Astrocyte of the spinal cord (primary cell): Measurements from ENCODE around the gene EGFLAM.

Source experiments
- DNase-seq: peaks from one replicate; pipeline ENCODE4 v3.0.0; 2011; ENCODE audit warnings: low read depth, low spot score
- H3K4me3 ChIP-seq: 2 replicates; pipeline ENCODE4 v1.5.1; 2011; ENCODE audit warnings: low read depth, mild to moderate bottlenecking, low read length, moderate library complexity
- CTCF ChIP-seq: IDR thresholded peaks from 2 replicates; pipeline ENCODE4 v1.5.1; 2012; ENCODE audit warnings: low read depth, mild to moderate bottlenecking, low read length, inconsistent platforms
- in situ Hi-C: cut with HindIII; loops from 2 replicates; pipeline ENCODE4 v1.10.0; 2017; ENCODE audit warnings: low sequenced_read_pairs

Gene EGFLAM

GRCh38 chr5:38291355-38291754 lies 33.0 kb downstream of the EGFLAM start:
- TF ChIP-seq CTCF, result no peak
- no peak for DNase-seq
- in situ Hi-C loops, result no loop called here
- H3K4me3 ChIP-seq, result no peak overlapping the region

GRCh38 chr5:38292228-38292627 lies 33.9 kb downstream of the EGFLAM start:
- in situ Hi-C loops, result no loop called here
- no peak for DNase-seq
- no peak overlapping the region for H3K4me3 ChIP-seq
- TF ChIP-seq CTCF, result no peak

GRCh38 chr5:38295751-38296150 lies 37.4 kb downstream of the EGFLAM start:
- DNase-seq, result no peak
- TF ChIP-seq CTCF, result no peak
- H3K4me3 ChIP-seq, result no peak overlapping the region
- in situ Hi-C loops, result no loop called here

GRCh38 chr5:38297830-38298608 lies 39.7 kb downstream of the EGFLAM start:
- in situ Hi-C loops, result no loop called here

GRCh38 chr5:38299585-38299984 lies 41.2 kb downstream of the EGFLAM start:
- no peak overlapping the region for H3K4me3 ChIP-seq
- in situ Hi-C loops, result no loop called here
- TF ChIP-seq CTCF, result no peak
- no peak for DNase-seq

More at GRCh38 chr5:38297830-38298608, 39.7 kb downstream of the EGFLAM start:
- no peak for DNase-seq
- no peak overlapping the region for H3K4me3 ChIP-seq
- no peak for TF ChIP-seq CTCF

GRCh38 chr5:38305148-38305547 lies 46.8 kb downstream of the EGFLAM start:
- H3K4me3 ChIP-seq, result no peak overlapping the region
- no peak for DNase-seq
- in situ Hi-C loops, result no loop called here
- TF ChIP-seq CTCF, result no peak
